HG03354 (cell line): ENCODE results near the gene OLA1.
"Not testable (repeated sequence)": the region's sequence is repeated elsewhere in the genome, so short reads cannot be mapped to it uniquely, and the experiment has no call there.

ENCODE experiments used
- ATAC-seq: cut with Tn5 transposase; IDR thresholded peaks from one replicate; pipeline ENCODE4 v1.9.1; 2021; ENCODE audit warnings: mild to moderate bottlenecking; ENCODE audit not compliant: unreplicated experiment, poor library complexity, severe bottlenecking

Gene OLA1

DNA sequence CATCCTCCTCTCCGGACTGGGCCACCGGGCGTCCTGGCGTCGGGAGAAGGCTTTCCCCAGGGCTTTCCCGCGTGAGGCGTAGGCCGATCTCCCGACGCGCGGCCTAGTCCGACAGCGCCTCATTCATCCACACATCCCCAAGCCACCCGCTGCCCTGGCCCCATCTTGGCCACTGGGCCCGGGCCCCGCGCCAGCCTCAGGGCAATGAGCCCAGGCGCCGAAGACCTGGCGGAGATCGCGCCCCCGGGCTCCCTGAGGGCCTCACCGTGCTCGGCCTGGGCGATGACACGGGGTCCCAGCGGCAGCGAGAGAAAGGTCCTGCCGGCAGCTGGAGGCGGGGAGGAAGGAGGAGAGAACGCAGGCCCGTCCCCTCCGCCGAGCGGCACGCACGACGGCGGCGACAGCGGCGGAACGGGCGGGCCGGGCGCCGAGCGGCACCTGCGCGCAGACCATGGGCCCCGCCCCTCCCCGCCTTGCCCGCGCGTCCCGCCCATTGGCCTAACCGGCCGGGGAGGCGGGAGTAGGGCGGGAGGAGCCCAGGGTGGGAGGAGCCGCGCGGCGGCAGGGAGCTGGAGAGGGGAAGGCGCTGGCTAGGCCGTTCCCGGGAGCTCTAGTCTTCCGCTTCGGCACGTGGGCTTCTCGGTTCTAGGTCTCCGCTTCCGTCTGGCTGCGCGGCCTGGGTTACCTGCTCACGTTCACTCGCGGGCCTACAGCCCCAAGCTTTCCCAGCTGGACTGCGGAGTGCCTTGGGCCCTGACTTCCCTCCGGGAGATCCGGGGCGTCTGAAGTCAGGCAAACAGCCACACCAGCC, at the start of gene OLA1:
TSS of gene OLA1 (minus strand) at position 346 of the 811 bp plus-strand sequence. CDS start 1,717 bp downstream, outside the sequence.
- peak; percentile 96 for ATAC-seq

DNA sequence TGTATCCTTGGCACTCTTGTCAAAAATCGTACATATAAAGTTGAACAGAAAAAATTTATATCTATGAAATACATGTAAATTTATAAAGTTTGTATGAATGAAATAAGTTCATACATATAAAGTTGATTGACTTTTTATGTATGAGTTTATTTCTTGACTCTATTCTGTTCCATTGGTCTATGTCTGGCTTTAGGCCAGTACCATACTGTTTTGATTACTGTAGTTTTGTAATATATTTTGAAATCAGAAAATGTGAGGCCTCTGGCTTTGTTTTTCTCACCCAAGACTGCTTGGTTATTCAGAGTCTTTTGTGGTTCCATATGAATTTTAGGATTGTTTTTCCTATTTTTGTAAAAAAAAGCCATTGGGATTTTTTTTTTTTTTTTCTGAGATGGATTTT, 44.6 kb upstream of the OLA1 start:
- no peak for ATAC-seq

- no peak for ATAC-seq
Measured at GRCh38 chr2:174286172-174286571, 37.8 kb upstream of the OLA1 start.

GRCh38 chr2:174282441-174282840, 34.1 kb upstream of the OLA1 start:
- ATAC-seq, result no peak

DNA sequence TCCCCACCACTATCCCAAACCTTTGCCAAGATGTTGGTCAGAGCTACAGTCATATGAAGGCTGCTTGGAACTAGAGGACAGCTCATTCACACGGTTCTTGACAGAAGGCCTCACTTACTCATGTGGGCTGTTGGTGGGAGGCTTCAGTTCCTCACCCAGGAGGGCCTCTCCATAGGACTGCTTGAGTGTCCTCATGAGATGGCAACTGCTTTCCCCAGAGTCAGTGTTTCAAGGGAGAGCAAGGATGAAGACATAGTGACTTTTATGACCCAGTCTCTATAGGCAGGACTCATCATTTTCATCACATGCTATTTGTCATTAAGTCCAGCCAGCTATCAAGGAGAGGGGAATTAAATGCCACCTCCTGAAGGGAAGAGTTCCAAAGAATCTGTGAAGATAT, 33.4 kb upstream of the OLA1 start:
- no peak for ATAC-seq

DNA sequence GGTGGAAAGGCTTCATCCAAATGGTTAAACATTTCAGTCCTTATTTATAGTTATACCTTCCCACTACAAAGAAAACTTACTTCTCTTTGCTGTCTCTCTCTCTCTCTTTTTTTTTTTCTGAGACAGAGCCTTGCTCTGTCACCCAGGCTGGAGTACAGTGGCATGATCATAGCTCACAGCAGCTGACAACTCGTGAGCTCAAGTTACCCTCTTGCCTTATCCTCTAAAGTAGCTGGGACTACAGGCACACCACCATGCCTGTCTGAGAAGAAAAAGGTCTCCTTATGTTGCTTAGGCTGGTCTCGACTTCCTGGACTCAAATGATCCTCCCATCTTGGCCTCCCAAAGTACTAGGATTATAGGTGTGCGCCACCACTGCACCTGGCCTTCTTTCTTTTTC, 32.3 kb upstream of the OLA1 start:
- ATAC-seq, result no peak

DNA sequence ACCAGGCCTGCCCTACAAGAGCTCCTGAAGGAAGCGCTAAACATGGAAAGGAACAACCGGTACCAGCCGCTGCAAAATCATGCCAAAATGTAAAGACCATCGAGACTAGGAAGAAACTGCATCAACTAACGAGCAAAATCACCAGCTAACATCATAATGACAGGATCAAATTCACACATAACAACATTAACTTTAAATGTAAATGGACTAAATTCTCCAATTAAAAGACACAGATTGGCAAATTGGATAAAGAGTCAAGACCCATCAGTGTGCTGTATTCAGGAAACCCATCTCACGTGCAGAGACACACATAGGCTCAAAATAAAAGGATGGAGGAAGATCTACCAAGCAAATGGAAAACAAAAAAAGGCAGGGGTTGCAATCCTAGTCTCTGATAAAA, 21.9 kb upstream of the OLA1 start:
- ATAC-seq, result not testable (repeated sequence)

- ATAC-seq, result no peak
Measured at GRCh38 chr2:174266288-174266687, 18.0 kb upstream of the OLA1 start.

DNA sequence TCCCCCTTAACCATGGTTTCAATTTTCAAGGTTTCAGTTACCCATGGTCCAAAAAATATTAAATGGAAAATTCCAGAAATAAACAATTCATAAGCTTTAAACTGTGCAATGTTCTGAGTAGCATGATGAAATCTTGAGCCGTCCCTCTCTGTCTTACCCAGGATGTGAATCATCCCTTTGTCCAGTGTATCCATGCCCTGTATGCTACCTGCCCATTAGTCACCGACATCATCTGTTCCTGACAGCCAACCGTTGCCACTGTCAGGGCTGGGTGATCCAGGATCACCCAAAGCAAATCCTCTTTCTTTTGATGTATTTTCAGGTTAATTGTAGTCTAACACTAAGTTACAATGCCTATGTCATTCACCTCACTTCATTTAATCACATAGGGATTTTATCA, 15.7 kb upstream of the OLA1 start:
- no peak for ATAC-seq

- no peak for ATAC-seq
Measured at GRCh38 chr2:174259981-174260380, 11.6 kb upstream of the OLA1 start.

DNA sequence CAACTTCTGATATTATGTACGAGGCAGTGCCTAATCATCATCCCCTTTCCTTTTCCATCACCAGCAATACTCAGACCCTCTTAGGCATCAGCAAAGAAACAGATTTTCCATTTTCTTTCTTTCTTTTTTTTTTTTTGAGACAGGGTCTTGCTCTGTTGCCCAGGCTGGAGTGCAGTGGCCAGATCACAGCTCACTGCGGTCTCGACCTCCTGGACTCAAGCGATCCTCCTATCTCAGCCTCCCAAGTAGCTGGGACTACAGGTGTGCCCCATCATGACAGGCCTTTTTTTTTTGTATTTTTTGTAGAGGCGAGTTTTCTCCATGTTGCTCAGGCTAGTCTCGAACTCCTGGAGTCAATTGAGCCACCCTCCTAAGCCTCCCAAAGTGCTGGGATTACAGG, 5.9 kb upstream of the OLA1 start:
- no peak for ATAC-seq

DNA sequence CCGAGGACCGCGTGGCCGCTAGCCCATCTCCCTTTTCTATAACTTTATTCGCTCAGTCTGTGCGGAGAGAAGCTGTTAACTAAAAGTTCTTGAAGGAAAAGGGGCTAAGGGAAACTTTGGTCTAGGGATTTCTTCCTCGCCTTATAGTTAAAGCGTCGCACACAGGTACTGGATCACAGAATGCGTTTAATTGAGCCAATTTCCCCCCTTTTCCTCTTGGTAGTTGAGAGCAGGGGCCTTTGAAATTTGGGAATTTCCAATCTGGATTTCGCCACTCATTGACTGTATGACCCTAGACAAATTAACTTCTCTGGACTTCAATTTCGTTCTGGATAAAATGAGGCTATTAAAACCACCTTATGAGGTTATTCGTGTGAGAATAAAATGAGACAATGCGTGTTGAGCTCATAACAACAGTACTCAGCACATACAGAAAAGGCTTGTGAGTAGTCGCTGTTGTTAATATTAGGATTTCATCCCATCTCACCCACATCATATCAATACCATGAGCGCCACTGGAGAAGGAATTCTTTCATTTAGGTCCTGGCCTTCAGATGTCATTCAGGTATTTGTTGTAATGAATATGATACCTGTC, 763 bp upstream of the OLA1 start:
- no peak for ATAC-seq

DNA sequence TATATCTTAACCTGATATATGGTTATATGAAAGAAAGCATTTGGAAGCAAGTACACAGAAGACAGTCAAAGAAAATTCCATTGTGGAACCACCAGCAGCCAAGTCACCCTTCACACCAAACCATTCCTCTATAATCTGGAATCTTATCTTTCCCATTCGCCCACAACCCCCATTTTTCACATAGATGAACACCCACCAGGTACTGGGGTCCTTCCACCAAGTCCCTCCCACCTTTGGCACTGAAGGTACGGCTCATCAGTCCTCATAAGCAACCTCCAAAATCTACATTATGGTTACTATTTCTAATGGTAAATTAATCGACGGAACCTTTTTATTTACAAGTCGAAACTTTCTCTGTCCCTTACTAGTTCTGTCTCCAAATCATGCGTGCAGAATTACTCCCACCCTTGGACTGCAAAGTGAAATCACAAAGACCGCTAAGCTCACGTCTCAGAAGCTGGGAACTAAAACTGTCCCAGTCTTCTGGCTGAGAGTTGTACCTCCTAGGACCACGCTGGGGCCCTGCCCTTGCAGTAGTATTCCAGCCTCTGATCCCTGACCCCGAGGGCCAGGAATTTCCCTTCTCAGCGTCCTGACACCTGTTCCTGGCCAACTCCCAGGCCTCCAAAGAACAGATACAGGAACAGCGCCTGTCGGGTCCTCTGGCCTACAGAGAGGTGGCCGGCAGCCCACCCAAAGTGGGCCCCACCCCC, 702 bp downstream of the OLA1 start:
- peak; percentile 18 for ATAC-seq

DNA sequence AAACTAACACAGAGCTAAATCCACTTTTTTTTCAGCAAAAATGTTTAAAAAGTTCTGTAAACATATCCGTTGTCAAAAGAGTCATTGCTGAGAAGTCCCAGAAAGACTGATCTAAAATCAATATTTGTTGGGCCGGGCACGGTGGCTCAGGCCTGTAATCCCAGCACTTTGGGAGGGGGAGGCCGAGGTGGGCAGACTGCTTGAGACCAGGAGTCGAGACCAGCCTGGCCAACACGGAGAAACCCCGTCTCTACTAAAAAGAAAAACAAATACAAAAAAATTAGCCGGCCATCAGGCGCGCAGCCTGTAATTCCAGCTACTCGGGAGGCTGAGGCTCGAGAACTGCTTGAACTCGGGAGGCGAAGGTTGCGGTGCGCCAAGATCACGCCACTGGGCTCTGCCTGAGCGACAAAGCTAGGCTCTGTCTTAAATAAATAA, 1.4 kb downstream of the OLA1 start:
- no peak for ATAC-seq

- not testable (repeated sequence) for ATAC-seq
Measured at GRCh38 chr2:174245628-174246027, 2.7 kb downstream of the OLA1 start.

- ATAC-seq, result no peak
Measured at GRCh38 chr2:174245065-174245464, 3.3 kb downstream of the OLA1 start.

GRCh38 chr2:174243812-174244211, 4.5 kb downstream of the OLA1 start:
- ATAC-seq, result no peak

DNA sequence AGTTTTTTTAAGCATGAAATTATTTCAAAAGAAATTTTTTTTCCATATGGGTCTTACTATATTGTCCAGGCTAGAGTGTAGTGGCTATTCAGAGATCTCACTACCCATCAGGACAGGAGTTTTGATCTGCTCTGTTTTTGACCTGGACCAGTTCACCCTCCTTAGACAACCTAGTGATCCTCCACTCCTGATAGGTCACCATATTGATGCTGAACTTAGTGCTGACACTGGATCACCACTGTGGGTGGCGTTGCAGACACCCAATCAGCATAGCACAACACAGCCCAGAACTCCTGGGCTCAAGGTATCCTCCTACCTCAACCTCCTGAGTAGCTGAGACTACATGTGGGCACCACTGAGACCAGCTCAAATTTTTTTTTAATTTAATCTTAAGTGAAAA, 8.2 kb downstream of the OLA1 start:
- no peak for ATAC-seq

DNA sequence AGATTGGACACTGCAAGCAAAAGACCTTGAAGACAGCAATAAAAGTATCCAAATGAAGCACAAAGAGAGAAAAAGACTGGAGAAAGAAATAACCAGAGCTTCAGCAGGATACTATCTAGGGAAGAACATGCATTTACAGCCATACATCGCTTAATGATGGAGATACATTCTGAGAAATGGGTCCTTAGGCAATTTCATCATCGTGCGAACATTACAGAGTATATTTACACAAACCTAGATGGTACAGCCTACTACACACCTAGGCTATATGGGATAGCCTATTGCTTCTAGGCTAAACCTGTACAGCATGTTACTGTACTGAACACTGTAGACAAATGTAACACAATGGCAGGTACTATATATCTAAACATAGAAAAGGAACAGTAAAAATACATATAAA, 11.9 kb downstream of the OLA1 start:
- ATAC-seq, result no peak

GRCh38 chr2:174235680-174236079, 12.7 kb downstream of the OLA1 start:
- no peak for ATAC-seq

DNA sequence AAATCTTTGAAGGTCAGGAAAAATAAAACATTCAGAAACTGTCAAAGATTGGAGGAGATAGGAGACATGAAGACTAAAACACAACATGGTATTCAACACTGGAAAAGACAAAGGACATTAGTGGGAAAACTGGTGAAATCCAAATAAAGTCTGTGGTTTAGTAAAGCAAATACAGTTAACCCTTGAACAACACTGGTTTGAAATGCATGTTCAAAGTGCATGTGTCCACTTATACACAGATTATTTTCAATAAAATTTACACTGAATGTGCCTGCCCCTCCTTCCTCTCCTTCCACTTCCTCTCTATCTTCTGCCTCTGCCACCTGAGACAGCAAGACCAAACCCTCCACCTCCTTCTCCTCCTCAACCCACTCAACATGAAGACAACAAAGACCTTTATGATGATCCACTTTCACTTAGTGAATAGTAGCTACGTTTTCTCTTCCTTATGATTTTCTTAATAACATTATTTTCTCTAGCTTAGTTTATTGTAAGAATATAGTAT, 14.5 kb downstream of the OLA1 start:
- ATAC-seq, result no peak
